NCI-H510A treated with DMSO at 0.1 percent for 48 hours (cell line): ENCODE data around the gene GPR160.
"Not testable (repeated sequence)": the region's sequence is repeated elsewhere in the genome, so short reads cannot be mapped to it uniquely, and the experiment has no call there.

Source experiments
- DNase-seq: peaks from one replicate; lab custom pipeline; 2025; lab: John Stamatoyannopoulos, UW

Gene GPR160

GRCh38 chr3:170111147-170111771, 73.5 kb downstream of the GPR160 start:
- DNase-seq: no peak

DNA sequence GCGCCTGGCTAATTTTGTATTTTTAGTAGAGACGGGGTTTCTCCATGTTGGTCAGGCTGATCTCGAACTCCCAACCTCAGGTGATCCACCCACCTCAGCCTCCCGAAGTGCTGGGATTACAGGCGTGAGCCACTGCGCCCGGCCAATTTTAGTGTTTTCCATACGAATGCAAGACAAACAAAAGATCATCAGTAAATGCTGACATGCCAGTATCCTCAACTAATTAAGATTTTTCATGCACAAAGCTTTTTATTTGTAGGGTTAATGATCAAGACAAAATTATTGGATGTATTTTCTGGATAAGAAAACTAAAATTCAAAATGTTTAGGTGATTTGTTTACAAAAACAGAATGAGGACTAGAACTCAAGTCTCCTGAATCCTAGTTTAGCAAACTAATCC, 76.4 kb downstream of the GPR160 start:
- not testable (repeated sequence) for DNase-seq

- no peak for DNase-seq
These were observed 79.3 kb downstream of the GPR160 start for GRCh38 chr3:170117134-170117533.

GRCh38 chr3:170128259-170128976, 90.6 kb downstream of the GPR160 start:
- no peak for DNase-seq

- DNase-seq: no peak
These were observed 91.2 kb downstream of the GPR160 start for GRCh38 chr3:170128977-170129431.

DNA sequence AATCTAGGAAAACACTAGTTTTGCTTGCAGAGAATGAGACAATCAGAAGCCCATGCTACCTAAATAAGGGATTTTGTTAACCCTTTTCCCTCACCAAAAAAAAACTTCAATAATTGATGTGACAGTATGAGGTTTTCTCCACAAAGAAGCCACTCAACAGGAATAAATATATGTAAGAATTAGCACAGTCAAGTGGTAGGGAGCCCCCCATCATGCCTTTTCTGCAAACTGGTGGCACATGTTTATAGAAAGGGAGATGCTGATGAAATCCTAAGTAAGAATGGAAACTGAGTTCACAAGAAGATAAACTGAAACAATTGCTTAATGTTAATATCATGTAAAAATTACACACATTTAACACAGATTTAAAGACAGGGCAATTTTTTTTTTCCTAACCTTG, 92.7 kb downstream of the GPR160 start:
- DNase-seq: no peak

DNA sequence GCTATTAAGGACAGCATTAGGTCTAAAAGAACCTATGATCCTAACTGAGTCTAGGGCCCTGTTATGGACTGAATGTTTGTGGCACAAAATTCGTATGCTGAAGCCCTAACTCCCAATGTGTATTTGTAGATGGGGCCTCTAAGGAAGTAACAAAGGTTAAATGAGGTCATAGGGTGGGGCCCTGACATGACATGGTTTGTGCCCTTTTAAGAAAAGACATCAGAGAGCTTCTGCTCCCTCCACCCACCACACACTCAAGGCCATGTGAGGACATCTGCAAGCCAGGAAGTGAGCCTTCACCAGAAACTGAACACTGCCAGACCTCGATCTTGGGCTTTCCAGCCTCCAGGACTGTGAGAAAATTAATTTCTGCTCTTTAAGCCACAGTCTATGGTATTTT, 94.5 kb downstream of the GPR160 start:
- no peak for DNase-seq
